Measurements from ENCODE around the gene RBBP8NL.

Gene RBBP8NL

GRCh38 chr20:62362991-62363919, 64.1 kb downstream of the RBBP8NL start:
- no peak for DNase-seq (ENCODE audit: low read depth)

GRCh38 chr20:62362590-62362940, 64.8 kb downstream of the RBBP8NL start:
- no peak for DNase-seq (ENCODE audit: low read depth)

- DNase-seq (ENCODE audit: low read depth) = no peak
Measured at GRCh38 chr20:62361799-62362589, 65.3 kb downstream of the RBBP8NL start.

- DNase-seq (ENCODE audit: low read depth) = no peak
Measured at GRCh38 chr20:62360854-62361798, 66.2 kb downstream of the RBBP8NL start.
